Gastrocnemius medialis (tissue), 4 donors: ENCODE results near the gene PRKAG2. TPM values are rescaled to one million over a fixed set of nuclear protein-coding genes. Genes with fewer than 3 reads are reported as not detected.

ENCODE experiments used
- ATAC-seq, 2 donors: fragments of 150-250 bp; one replicate each; pipeline ENCODE4 v1.9.1; 2016
- DNase-seq, 2 donors: peaks; one replicate each; pipeline ENCODE4 v3.0.0-alpha.2; 2019
- H3K27ac ChIP-seq, 4 donors: fragments of 200-600 bp; sonication (generic); 1 replicate in 1 of 4; 2 replicates in 3 of 4; pipeline ENCODE4 v1.5.1; 2016 to 2018; ENCODE audit warnings: mild to moderate bottlenecking in 2 of 4, moderate library complexity in 1 of 4
- H3K27me3 ChIP-seq, 3 donors: fragments of 200-600 bp; sonication (generic) in 2 of 3; 1 replicate in 1 of 3; 2 replicates in 2 of 3; pipeline versions ENCODE4 v1.5.1 to v1.6.0; 2016 to 2019; ENCODE audit warnings: mild to moderate bottlenecking in 1 of 3, moderate library complexity in 1 of 3
- H3K36me3 ChIP-seq, 2 donors: fragments of 200-600 bp; sonication (generic) in 1 of 2; one replicate each; pipeline ENCODE4 v1.5.1; 2017 to 2018
- H3K4me1 ChIP-seq, 2 donors: fragments of 200-600 bp; sonication (generic) in 1 of 2; one replicate each; pipeline ENCODE4 v1.5.1; 2016 to 2017; ENCODE audit warnings: mild to moderate bottlenecking in 2 of 2
- H3K4me3 ChIP-seq, 4 donors: fragments of 200-600 bp; sonication (generic) in 3 of 4; 1 replicate in 1 of 4; 2 replicates in 3 of 4; pipeline ENCODE4 v1.5.1; 2016 to 2019; ENCODE audit warnings: mild to moderate bottlenecking in 2 of 4
- H3K9me3 ChIP-seq, 3 donors: fragments of 200-600 bp; sonication (generic) in 2 of 3; 1 replicate in 1 of 3; 2 replicates in 2 of 3; pipeline ENCODE4 v1.5.1; 2016 to 2019
- POLR2A ChIP-seq, 2 donors: fragments of 450-650 bp; IDR thresholded peaks; one replicate each; pipeline ENCODE4 v1.6.1; 2017; ENCODE audit warnings: antibody characterized with exemption in 2 of 2, mild to moderate bottlenecking in 2 of 2, moderate library complexity in 2 of 2
- in situ Hi-C, 4 donors: fragments of 200-750 bp; cut with MboI; loops; one replicate each; pipeline versions ENCODE4 v1.15.0 to v1.8.0; 2017; ENCODE audit warnings: low sequenced_read_pairs in 4 of 4
- intact Hi-C: fragments of 100-400 bp; cut with DNase I; formaldehyde crosslinking; loops from one replicate; pipeline ENCODE4 v1.15.1; 2023; ENCODE audit warnings: low total_unique reads
- total RNA-seq, 4 donors: library from RNA; depleted of rRNA; stranded (reverse); fragments of >200 nt; gene quantifications; one replicate each; pipeline versions ENCODE4 v1.1.0 to v1.2.3, GENCODE V29; 2016
- TF ChIP-seq, protein P1 (sequence below), 5 experiments: fragments of 450-650 bp in 3 of 5; fragments of 200-600 bp in 2 of 5; sonication (generic) in 2 of 5; IDR thresholded peaks in 4 of 5; conservative IDR thresholded peaks in 1 of 5; 1 replicate in 4 of 5; 2 replicates in 1 of 5; pipeline ENCODE4 v1.5.1; 2016 to 2019; ENCODE audit warnings: antibody characterized with exemption in 5 of 5, mild to moderate bottlenecking in 3 of 5, moderate library complexity in 3 of 5

The PRKAG2 gene
- total RNA-seq, 4 donors from 2014 or later = 5.3 to 32.6 (median 13.9) TPM

DNA sequence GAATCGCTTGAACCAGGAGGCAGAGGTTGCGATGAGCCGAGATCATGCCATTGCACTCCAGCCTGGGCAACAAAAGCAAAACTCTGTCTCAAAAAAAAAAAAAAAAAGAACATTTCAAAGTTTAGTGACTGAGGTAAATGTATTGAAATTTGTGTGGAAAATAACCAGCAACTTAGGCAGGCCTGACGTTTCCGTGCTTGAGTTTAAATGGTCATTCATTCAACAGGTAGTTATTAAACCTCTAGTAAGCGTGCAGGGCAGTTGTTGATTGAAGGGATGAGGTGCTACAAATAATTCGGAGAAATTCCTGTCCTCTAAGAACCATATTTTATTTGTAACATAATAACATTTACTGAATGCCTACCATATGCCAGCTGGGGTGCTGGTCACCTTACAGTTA, 135.3 kb downstream of the PRKAG2 start:
- H3K27ac ChIP-seq = peak overlapping the region in 1 of 4 donors; percentile 86
- peaks cover 43 to 44% of the 10 kb centered on the region in 2 donors for H3K4me1 ChIP-seq
- ATAC-seq = no peak
- no peaks in the 10 kb centered on the region for H3K36me3 ChIP-seq
- TF ChIP-seq POLR2A (IDR thresholded peaks at IDR 0.05) = no peak
- TF ChIP-seq, protein P1, sequence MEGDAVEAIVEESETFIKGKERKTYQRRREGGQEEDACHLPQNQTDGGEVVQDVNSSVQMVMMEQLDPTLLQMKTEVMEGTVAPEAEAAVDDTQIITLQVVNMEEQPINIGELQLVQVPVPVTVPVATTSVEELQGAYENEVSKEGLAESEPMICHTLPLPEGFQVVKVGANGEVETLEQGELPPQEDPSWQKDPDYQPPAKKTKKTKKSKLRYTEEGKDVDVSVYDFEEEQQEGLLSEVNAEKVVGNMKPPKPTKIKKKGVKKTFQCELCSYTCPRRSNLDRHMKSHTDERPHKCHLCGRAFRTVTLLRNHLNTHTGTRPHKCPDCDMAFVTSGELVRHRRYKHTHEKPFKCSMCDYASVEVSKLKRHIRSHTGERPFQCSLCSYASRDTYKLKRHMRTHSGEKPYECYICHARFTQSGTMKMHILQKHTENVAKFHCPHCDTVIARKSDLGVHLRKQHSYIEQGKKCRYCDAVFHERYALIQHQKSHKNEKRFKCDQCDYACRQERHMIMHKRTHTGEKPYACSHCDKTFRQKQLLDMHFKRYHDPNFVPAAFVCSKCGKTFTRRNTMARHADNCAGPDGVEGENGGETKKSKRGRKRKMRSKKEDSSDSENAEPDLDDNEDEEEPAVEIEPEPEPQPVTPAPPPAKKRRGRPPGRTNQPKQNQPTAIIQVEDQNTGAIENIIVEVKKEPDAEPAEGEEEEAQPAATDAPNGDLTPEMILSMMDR (IDR thresholded peaks at IDR 0.05 in 4 of 5, conservative IDR thresholded peaks at IDR 0.05 in 1 of 5) = no peak
- H3K27me3 ChIP-seq = no peaks in the 10 kb centered on the region
- no peaks in the 10 kb centered on the region for H3K9me3 ChIP-seq
- DNase-seq = no peak
- intact Hi-C loops (no loop called here), in situ Hi-C loops (loop anchor here in 1 of 4 donors (25.0 kb wide), 1 partner anchor 279 kb away; no protein-coding TSS in a partner anchor)
- no peak overlapping the region for H3K4me3 ChIP-seq

DNA sequence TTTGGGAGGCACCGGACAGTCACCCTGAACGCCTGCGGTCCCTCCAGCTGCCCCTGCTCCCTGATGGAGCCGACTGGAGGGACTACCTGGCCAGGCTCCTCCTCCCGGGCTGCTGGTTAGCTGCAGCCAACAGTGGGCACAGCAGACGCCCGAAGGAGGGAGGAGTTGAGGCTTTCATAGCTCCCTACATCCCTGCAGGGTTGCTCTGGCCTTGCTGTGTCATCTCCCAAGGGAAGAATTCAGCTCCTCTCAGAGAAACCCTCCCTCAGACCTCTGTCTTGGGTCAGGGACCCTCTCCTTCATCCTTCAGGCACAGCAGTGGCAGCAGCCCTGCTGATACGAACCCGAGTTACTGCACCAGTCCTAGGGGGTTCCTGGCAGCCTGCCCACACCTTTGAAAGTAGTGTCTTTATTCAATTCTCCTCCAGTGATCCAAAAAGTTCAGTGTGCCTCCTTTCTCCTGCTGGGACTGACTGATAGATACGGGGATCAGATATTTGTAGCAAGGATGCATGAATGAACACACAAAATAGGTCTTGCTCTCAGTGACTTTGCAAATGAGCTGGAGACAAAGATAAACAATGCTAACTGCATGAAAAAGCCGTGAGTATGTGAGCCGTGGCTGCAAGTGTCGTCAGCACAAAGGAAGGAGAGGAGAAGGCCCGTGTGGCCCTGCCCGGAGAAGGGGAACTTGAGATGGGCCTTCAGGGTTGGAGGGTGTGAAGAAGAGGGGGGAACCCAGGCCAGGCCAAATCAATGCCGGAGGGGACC, 136.6 kb downstream of the PRKAG2 start:
- no peaks in the 10 kb centered on the region for H3K27me3 ChIP-seq
- intact Hi-C loops (no loop called here), in situ Hi-C loops (loop anchor here in 1 of 4 donors (25.0 kb wide), 1 partner anchor 278 kb away; no protein-coding TSS in a partner anchor)
- no peaks in the 10 kb centered on the region for H3K36me3 ChIP-seq
- DNase-seq = no peak
- no peak overlapping the region for H3K27ac ChIP-seq
- ATAC-seq = no peak
- H3K9me3 ChIP-seq = no peaks in the 10 kb centered on the region
- peaks cover 39% of the 10 kb centered on the region in 2 donors for H3K4me1 ChIP-seq
- TF ChIP-seq, protein P1 (IDR thresholded peaks at IDR 0.05 in 4 of 5, conservative IDR thresholded peaks at IDR 0.05 in 1 of 5) = no peak
- no peak for TF ChIP-seq POLR2A (IDR thresholded peaks at IDR 0.05)
- no peak overlapping the region for H3K4me3 ChIP-seq

DNA sequence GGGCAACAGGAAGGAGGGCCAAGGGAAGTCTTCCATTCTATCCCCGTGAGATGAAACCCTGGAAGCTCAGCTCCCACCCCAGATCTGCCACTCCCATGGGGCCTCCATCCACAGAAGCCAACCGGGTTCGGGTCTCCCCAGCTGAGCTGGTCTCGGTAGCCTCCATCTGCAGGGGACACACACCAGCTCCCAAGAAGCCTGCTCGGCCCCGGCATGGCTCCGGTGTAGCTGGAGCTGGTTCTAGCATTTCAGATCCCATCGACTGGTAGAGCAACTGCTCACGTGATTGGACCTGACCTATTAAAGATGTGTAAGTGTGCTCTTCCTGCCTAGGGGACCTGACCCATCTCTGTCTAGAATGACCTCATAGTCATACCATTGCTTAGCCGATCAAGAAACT, 138.0 kb downstream of the PRKAG2 start:
- Histone ChIP-seq H3K4me3 (no peak overlapping the region), H3K27me3 (no peaks in the 10 kb centered on the region), H3K9me3 (no peaks in the 10 kb centered on the region), H3K4me1 (peaks cover 29 to 32% of the 10 kb centered on the region in 2 donors), H3K27ac (peak overlapping the region in 1 of 4 donors; percentile 1), H3K36me3 (no peaks in the 10 kb centered on the region)
- intact Hi-C loops = loop anchor here (5.0 kb wide), 2 partner anchors 222 to 492 kb away; partner anchors contain the start of genes RHEB and SMARCD3
- TF ChIP-seq, protein P1 (IDR thresholded peaks at IDR 0.05 in 4 of 5, conservative IDR thresholded peaks at IDR 0.05 in 1 of 5) = no peak
- TF ChIP-seq POLR2A (IDR thresholded peaks at IDR 0.05) = no peak
- ATAC-seq = no peak
- DNase-seq = no peak
- in situ Hi-C loops = loop anchor here in 1 of 4 donors (25.0 kb wide), 1 partner anchor 277 kb away; no protein-coding TSS in a partner anchor

DNA sequence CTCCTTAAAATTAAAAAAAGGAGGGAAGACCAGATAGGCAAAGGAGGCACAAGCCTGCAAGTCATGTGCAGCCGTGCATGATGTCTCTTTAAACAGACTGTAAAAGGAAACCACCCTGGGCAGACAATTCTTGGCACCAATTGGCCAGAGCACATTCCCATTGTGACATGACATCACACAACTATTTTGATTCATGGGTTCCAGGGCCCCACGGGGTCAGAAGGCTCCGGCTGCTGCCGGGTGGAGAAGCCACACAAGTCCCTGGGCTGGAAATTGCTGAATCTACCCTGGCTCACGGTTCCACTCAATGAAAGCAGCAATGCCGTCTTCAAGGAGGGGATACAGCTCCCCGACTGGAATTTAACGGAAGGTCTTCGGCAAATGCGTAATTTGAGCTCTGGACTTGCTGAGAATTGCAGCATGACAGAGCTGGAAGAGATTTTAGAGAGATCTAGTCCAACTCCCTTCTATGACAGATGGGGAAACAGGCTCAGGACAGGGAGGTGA, 140.5 kb downstream of the PRKAG2 start:
- no peaks in the 10 kb centered on the region for H3K36me3 ChIP-seq
- peak; percentile 94 for ATAC-seq
- H3K4me1 ChIP-seq = peaks cover 16 to 18% of the 10 kb centered on the region in 2 donors
- intact Hi-C loops (loop anchor here (5.0 kb wide), 2 partner anchors 219 to 489 kb away; partner anchors contain the start of genes RHEB and SMARCD3), in situ Hi-C loops (loop anchor here in 1 of 4 donors (25.0 kb wide), 1 partner anchor 274 kb away; no protein-coding TSS in a partner anchor)
- peak overlapping the region; percentile 43 to 48 (median 48) for H3K4me3 ChIP-seq
- peak overlapping the region; percentile 74 to 91 (median 88) for H3K27ac ChIP-seq
- TF ChIP-seq, protein P1 (IDR thresholded peaks at IDR 0.05 in 4 of 5, conservative IDR thresholded peaks at IDR 0.05 in 1 of 5) = peak in 3 of 5 experiments; percentile 25 to 51 (median 41)
- peak; percentile 74 to 85 for TF ChIP-seq POLR2A (IDR thresholded peaks at IDR 0.05)
- no peaks in the 10 kb centered on the region for H3K27me3 ChIP-seq
- H3K9me3 ChIP-seq = no peaks in the 10 kb centered on the region
- peak; percentile 88 to 95 for DNase-seq
